Measurements from ENCODE around the gene IGF2.

Gene IGF2

GRCh38 chr11:2091786-2092463 is 47.3 kb downstream of the IGF2 start:
- no peak for DNase-seq (ENCODE audit: low read depth)

GRCh38 chr11:2091112-2091746 is 48.0 kb downstream of the IGF2 start:
- DNase-seq (ENCODE audit: low read depth): no peak

- DNase-seq (ENCODE audit: low read depth): no peak
Measured at GRCh38 chr11:2090172-2091111, 48.7 kb downstream of the IGF2 start.

- peak; percentile 37 for DNase-seq (ENCODE audit: low read depth)
Measured at GRCh38 chr11:2089536-2090165, 49.5 kb downstream of the IGF2 start.

GRCh38 chr11:2088746-2089535 is 50.2 kb downstream of the IGF2 start:
- DNase-seq (ENCODE audit: low read depth): no peak

GRCh38 chr11:2088284-2088683 is 50.9 kb downstream of the IGF2 start:
- DNase-seq (ENCODE audit: low read depth): no peak

- DNase-seq (ENCODE audit: low read depth): no peak
Measured at GRCh38 chr11:2086239-2087040, 52.7 kb downstream of the IGF2 start.

GRCh38 chr11:2085251-2086066 is 53.7 kb downstream of the IGF2 start:
- no peak for DNase-seq (ENCODE audit: low read depth)

GRCh38 chr11:2084721-2085120 is 54.5 kb downstream of the IGF2 start:
- no peak for DNase-seq (ENCODE audit: low read depth)

Measured in activated T-cell treated with anti-CD3 and anti-CD28 coated beads for 24 hours (primary cell).